Keratinocyte (primary cell): ENCODE results near the gene CKAP4.

ENCODE experiments used
- EZH2 ChIP-seq: IDR thresholded peaks from one replicate; pipeline ENCODE4 v1.6.1; 2012; ENCODE audit warnings: inconsistent platforms, mild to moderate bottlenecking, low read length, moderate library complexity
- TF ChIP-seq, protein P1 (sequence below), 3 experiments: IDR thresholded peaks in 1 of 3; conservative IDR thresholded peaks in 1 of 3; optimal IDR thresholded peaks in 1 of 3; 2 replicates in 2 of 3; 3 replicates in 1 of 3; pipeline versions ENCODE3 to v1.5.1; 2011; ENCODE audit warnings: low read length in 3 of 3, mild to moderate bottlenecking in 3 of 3, moderate library complexity in 2 of 3, control low read depth in 1 of 3, inconsistent platforms in 1 of 3; ENCODE audit not compliant: insufficient read depth in 2 of 3; ENCODE audit errors: extremely low read depth in 1 of 3

GRCh38 chr12:106254724-106255123 lies 6.9 kb upstream of the CKAP4 start:
- TF ChIP-seq, protein P1, sequence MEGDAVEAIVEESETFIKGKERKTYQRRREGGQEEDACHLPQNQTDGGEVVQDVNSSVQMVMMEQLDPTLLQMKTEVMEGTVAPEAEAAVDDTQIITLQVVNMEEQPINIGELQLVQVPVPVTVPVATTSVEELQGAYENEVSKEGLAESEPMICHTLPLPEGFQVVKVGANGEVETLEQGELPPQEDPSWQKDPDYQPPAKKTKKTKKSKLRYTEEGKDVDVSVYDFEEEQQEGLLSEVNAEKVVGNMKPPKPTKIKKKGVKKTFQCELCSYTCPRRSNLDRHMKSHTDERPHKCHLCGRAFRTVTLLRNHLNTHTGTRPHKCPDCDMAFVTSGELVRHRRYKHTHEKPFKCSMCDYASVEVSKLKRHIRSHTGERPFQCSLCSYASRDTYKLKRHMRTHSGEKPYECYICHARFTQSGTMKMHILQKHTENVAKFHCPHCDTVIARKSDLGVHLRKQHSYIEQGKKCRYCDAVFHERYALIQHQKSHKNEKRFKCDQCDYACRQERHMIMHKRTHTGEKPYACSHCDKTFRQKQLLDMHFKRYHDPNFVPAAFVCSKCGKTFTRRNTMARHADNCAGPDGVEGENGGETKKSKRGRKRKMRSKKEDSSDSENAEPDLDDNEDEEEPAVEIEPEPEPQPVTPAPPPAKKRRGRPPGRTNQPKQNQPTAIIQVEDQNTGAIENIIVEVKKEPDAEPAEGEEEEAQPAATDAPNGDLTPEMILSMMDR (optimal IDR thresholded peaks at IDR 0.05 in 1 of 3, IDR thresholded peaks at IDR 0.05 in 1 of 3, conservative IDR thresholded peaks at IDR 0.05 in 1 of 3; ENCODE audit: extremely low read depth in 1 of 3, insufficient read depth in 2 of 3, low read length in 3 of 3), result no peak
- TF ChIP-seq EZH2, result no peak
